HepG2 (cell line): ENCODE data around the gene SECTM1. TPM values are rescaled to one million over a fixed set of nuclear protein-coding genes. Genes with fewer than 3 reads are reported as not detected.
A peak's percentile ranks its signal among the peaks of the same experiment; 100 is the strongest.

Source experiments
- ASH2L ChIP-seq: fragments of 300-600, 200-600 bp; sonication (generic); IDR thresholded peaks from 2 replicates; pipeline ENCODE4 v1.7.0; 2017; ENCODE audit warnings: low read depth, mild to moderate bottlenecking, moderate library complexity, mixed read lengths, low read length; ENCODE audit not compliant: insufficient read length
- ETV6 ChIP-seq: sonication (generic); formaldehyde crosslinking; conservative IDR thresholded peaks from 2 replicates; pipeline ENCODE4 v1.4.0; 2020; ENCODE audit warnings: missing genetic modification reagents
- HINFP ChIP-seq: sonication (generic); formaldehyde crosslinking; IDR thresholded peaks from 2 replicates; pipeline ENCODE4 v1.4.0; 2020; ENCODE audit warnings: low read depth, mild to moderate bottlenecking, missing genetic modification reagents
- MAFF ChIP-seq: IDR thresholded peaks from 2 replicates; pipeline ENCODE4 v1.6.1; 2011; ENCODE audit warnings: low read depth, low read length, improper control_type of control experiment
- MIER2 ChIP-seq: IDR thresholded peaks from 2 replicates; pipeline ENCODE4 v1.6.1; 2016; ENCODE audit warnings: missing biosample characterization, missing genetic modification reagents
- REST ChIP-seq, 2 experiments: IDR thresholded peaks; 2 replicates each; pipeline ENCODE4 v1.6.1; 2011 to 2012; ENCODE audit warnings: low read length in 2 of 2, borderline replicate concordance in 1 of 2, low read depth in 1 of 2, mild to moderate bottlenecking in 1 of 2, moderate library complexity in 1 of 2
- TOE1 ChIP-seq: sonication (generic); formaldehyde crosslinking; IDR thresholded peaks from 2 replicates; pipeline ENCODE4 v1.4.0; 2020; ENCODE audit warnings: mild to moderate bottlenecking, missing genetic modification reagents
- TSC22D2 ChIP-seq: sonication (generic); formaldehyde crosslinking; IDR thresholded peaks from 2 replicates; pipeline ENCODE4 v1.5.1; 2020; ENCODE audit warnings: missing genetic modification reagents, mild to moderate bottlenecking, borderline replicate concordance
- ZBTB26 ChIP-seq: IDR thresholded peaks from 2 replicates; pipeline ENCODE4 v1.6.1; 2016; ENCODE audit warnings: missing compliant biosample characterization, missing genetic modification reagents, borderline replicate concordance
- ZNF343 ChIP-seq: sonication (generic); formaldehyde crosslinking; IDR thresholded peaks from 2 replicates; pipeline ENCODE4 v1.4.0; 2020; ENCODE audit warnings: mild to moderate bottlenecking, missing genetic modification reagents
- ZNF362 ChIP-seq: sonication (generic); formaldehyde crosslinking; IDR thresholded peaks from 2 replicates; pipeline ENCODE4 v1.4.0; 2020; ENCODE audit warnings: missing genetic modification reagents, mild to moderate bottlenecking, borderline replicate concordance
- ZNF724P ChIP-seq: sonication (generic); formaldehyde crosslinking; IDR thresholded peaks from 2 replicates; pipeline ENCODE4 v1.8.0; 2022; ENCODE audit warnings: missing genetic modification reagents, borderline replicate concordance
- ZNF770 ChIP-seq: sonication (generic); formaldehyde crosslinking; IDR thresholded peaks from 2 replicates; pipeline ENCODE4 v1.5.0; 2020; ENCODE audit warnings: mild to moderate bottlenecking, missing genetic modification reagents
- polyA plus RNA-seq, 8 experiments: library from polyadenylated mRNA; depleted of rRNA in 3 of 8; stranded (reverse) in 7 of 8; unstranded in 1 of 8; fragments of >200 nt; fragmentation: Illumina TruSeq in 4 of 8; extraction: Trizol in 4 of 8; gene quantifications; 2 replicates each; pipeline versions ENCODE4 v1.2.1 to v1.2.3, GENCODE V29; 2011 to 2016; ENCODE audit warnings: low read depth in 4 of 8, missing spikeins in 1 of 8, mixed read lengths in 1 of 8; ENCODE audit not compliant: insufficient read depth in 1 of 8
- total RNA-seq, 5 experiments: library from RNA; depleted of rRNA; stranded (reverse); fragments of >200 nt; fragmentation: Illumina TruSeq; extraction: Trizol; gene quantifications; 2 replicates each; pipeline ENCODE4 v1.2.3, GENCODE V29; 2016; ENCODE audit warnings: low read depth in 1 of 5

SECTM1 gene
- total and polyA plus RNA-seq, 2 of the 13 experiments (the other 11 are each of a cell fraction or from before 2014, with no cell fraction given), result 3.5 to 5.3 TPM

GRCh38 chr17:82287868-82288801, 45.4 kb downstream of the SECTM1 start (continued):
- TF ChIP-seq ZNF770 (peak; percentile 91), ZNF343 (CRISPR knock-in tag) (0 out of 2 replicates have a peak, but pooled peaks have one; percentile 35), REST (IDR thresholded peaks at IDR 0.05; ENCODE audit: borderline replicate concordance in 1 of 2, low read depth in 1 of 2, low read length in 2 of 2) (no peak), TSC22D2 (no peak), ZBTB26 (CRISPR knock-in tag) (peak; percentile 85), ZNF362 (CRISPR knock-in tag) (peak; percentile 68; the same call in 1 of the 2 replicates), ASH2L (peak; percentile 68), ETV6 (CRISPR knock-in tag) (no peak; the same call in 1 of the 2 replicates), ZNF724P (CRISPR knock-in tag) (peak; percentile 91; the same call in 1 of the 2 replicates), TOE1 (0 out of 2 replicates have a peak, but pooled peaks have one; percentile 49), MAFF (no peak), MIER2 (CRISPR knock-in tag) (peak; percentile 78), HINFP (CRISPR knock-in tag) (peak; percentile 89; the same call in 1 of the 2 replicates)
